Amniotic stem cell (primary cell): ENCODE measurements around the gene KRTAP12-4.
"Not testable (repeated sequence)": the region's sequence is repeated elsewhere in the genome, so short reads cannot be mapped to it uniquely, and the experiment has no call there.

ENCODE experiments used
- DNase-seq: peaks from one replicate; lab custom pipeline; 2025; lab: John Stamatoyannopoulos, UW

Gene KRTAP12-4

GRCh38 chr21:44630440-44630839, 24.0 kb downstream of the KRTAP12-4 start:
- no peak for DNase-seq

GRCh38 chr21:44628707-44629391, 25.6 kb downstream of the KRTAP12-4 start:
- DNase-seq, result no peak

DNA sequence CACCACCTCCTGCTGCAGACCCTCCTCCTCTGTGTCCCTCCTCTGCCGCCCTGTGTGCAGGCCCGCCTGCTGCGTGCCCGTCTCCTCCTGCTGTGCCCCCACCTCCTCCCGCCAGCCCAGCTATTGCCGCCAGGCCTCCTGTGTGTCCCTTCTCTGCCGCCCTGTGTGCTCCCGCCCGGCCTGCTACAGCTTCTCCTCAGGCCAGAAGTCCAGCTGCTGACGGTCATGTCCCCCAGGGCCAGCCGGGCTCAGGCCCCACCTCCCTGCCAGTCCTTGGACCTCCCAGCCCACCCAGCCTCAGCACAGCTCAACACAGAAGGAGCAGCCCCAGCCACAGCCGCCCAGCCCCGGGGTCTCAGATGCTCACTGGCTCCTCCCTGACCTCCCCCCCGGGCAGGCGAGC, 26.6 kb downstream of the KRTAP12-4 start:
- not testable (repeated sequence) for DNase-seq

DNA sequence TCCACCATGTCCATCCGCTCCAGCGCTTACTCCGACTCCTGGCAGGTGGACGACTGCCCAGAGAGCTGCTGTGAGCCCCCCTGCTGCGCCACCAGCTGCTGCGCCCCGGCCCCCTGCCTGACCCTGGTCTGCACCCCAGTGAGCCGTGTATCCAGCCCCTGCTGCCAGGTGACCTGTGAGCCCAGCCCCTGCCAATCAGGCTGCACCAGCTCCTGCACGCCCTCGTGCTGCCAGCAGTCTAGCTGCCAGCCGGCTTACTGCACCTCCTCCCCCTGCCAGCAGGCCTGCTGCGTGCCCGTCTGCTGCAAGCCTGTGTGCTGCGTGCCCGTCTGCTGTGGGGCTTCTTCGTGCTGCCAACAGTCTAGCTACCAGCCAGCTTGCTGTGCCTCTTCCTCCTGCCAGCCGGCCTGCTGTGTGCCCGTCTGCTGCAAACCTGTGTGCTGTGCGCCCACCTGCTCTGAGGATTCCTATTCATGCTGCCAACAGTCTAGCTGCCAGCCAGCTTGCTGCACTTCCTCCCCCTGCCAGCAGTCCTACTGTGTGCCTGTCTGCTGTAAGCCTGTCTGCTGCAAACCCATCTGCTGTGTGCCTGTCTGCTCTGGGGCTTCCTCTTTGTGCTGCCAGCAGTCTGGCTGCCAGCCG, 27.2 kb downstream of the KRTAP12-4 start:
- not testable (repeated sequence) for DNase-seq

GRCh38 chr21:44626673-44627143, 27.8 kb downstream of the KRTAP12-4 start, which contains the start of gene KRTAP10-9:
KRTAP10-9 (plus strand) TSS chr21:44627093; CDS start chr21:44627172, 79 bp downstream.
- DNase-seq, result no peak

GRCh38 chr21:44626262-44626661, 28.2 kb downstream of the KRTAP12-4 start:
- DNase-seq, result no peak

- DNase-seq, result no peak
Observed at GRCh38 chr21:44625756-44626155, 28.7 kb downstream of the KRTAP12-4 start.

- no peak for DNase-seq
Observed at GRCh38 chr21:44623575-44623974, 30.9 kb downstream of the KRTAP12-4 start.

DNA sequence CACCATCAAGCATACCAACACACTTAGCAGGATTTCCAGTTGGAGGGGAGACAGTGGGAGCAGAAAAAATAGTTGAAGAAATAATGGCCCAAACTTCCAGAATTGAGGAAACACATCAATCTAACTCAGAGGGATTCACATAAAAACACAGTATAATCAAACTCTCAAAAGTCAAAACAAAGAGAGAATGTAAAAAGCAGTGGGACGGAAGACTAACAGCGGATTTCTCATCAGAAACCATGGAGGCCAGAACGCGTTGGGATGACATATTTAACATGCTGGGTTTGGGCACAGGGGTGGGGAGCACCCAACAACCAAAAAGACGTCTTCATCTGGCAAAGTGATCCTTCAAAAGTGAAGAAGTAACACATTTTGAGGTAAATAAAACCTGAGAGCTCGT, 34.6 kb downstream of the KRTAP12-4 start:
- DNase-seq, result no peak

GRCh38 chr21:44618909-44619308, 35.5 kb downstream of the KRTAP12-4 start:
- DNase-seq, result no peak

DNA sequence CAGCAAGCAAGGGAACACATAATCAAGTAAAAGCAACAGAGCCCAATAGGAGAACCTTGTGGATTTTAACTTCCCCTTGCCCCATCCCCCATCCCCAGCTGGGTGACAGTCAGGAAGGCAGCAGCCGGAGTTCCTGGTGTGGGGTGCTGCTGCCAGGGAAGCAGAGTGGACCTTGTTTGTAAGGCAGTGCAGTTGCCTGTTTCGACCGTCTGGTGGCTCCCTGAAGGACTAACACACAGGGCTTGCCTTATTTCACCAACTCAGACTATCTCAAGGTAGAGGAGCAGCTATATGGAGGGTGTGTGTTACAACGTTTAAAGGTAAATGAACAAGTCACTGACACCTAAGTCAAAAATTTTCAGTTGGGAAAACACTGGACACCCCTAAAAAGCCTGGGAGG, 36.0 kb downstream of the KRTAP12-4 start:
- DNase-seq, result no peak

DNA sequence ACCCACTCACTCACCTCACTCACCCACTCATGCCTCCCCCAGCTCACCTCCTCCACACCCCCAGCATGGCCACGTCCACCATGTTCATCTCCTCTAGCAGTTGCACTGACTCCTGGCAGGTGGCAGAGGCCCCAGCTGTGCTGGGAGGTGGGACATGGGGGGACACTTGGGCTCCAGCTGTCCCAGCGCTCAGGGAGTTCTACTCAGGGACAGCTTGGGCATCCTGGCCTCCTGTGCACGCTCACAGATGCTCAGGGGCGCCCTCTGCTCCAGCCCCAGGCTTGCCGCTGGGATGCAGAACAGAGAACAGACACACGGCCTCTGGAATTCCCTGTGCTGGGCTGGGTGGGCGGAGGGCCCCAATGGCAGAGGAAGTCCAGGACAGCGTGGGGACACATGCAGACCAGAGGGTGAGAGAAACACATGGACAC, 37.4 kb downstream of the KRTAP12-4 start:
- DNase-seq, result no peak

GRCh38 chr21:44616591-44616926, 37.9 kb downstream of the KRTAP12-4 start:
- no peak for DNase-seq

- DNase-seq, result no peak
Observed at GRCh38 chr21:44615911-44616590, 38.4 kb downstream of the KRTAP12-4 start.

GRCh38 chr21:44615466-44615865, 39.0 kb downstream of the KRTAP12-4 start:
- DNase-seq, result no peak

DNA sequence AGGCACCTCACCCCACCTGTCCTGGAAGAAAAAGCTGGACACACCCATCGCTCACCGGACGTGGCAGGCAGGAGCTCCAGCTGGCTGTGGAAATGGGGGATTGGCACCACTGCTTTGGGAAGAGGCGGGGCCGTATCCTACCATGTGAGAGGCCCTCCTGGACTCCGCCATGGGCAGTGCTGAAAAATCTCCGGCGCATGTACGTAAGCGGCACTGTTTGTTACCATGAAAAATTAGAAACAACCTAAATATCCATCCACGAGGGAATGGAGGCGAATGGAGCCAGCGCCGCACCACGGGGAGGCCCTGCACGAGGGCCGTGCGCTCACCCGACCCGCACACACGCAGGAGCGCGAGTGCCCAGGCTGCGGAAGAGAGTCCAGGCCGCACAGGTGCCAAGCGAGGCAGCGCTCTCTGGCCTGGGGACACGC, 39.5 kb downstream of the KRTAP12-4 start:
- DNase-seq, result no peak

DNA sequence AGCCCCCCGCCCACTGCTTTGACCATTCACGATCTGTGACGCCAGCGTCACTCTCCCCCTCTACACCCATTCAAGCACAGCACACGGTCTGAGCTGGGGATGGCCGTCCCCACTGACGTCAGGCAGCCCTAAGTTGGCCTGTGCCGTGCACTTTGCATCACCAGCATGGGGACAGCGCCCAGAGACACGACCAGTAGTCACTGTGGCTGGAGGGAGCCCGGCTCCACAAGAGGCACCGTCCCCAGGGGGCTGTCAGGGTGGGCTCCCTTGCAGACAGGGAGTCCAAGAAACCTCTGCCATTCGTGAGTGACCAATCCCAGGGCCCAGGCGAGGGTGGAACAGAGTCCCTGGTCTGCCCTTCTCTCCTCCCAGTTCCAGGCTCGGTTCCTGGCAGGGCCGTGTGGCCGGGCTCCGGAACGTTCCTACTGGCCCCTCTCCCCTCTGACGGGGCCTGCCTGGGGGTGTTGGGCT, 40.3 kb downstream of the KRTAP12-4 start:
- DNase-seq, result no peak

DNA sequence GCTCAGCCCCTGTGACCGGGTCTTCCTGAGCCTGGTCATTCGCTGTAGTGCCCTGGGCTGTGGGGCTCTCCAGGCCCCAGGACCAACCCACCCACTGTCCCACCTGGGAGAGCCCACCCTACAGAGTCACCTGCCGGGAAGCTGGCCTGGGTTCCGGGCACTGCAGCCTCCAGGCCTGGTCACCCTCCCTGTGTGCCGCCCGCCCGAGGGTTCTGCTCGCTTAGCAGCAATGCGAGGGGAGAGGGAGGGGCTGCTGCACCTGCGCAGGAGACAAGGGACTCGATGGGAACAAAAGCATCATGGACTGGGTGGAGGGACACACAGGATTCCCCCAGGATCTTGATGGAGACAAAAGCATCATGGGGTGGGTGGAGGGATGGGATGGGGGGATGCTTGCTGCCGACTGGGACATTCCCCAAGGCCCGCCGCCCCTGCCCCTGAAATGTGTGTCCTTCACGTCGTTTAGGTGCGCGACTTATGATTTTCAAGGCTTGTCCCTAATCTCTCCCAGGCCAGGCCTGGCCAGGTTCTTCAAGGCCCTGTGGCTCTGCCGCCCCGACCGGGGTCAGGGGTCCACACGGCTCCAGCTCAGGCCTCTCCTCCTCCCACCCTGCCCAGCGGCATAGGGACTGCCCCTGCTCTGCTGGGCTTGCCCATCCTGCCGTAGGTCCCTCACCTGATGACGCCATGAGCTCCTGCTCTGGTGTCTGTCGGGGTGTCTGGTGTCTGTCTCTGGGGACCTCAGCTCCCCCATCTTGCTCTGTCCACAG, 40.9 kb downstream of the KRTAP12-4 start:
- no peak for DNase-seq

- DNase-seq, result no peak
Observed at GRCh38 chr21:44612669-44613229, 41.7 kb downstream of the KRTAP12-4 start.

DNA sequence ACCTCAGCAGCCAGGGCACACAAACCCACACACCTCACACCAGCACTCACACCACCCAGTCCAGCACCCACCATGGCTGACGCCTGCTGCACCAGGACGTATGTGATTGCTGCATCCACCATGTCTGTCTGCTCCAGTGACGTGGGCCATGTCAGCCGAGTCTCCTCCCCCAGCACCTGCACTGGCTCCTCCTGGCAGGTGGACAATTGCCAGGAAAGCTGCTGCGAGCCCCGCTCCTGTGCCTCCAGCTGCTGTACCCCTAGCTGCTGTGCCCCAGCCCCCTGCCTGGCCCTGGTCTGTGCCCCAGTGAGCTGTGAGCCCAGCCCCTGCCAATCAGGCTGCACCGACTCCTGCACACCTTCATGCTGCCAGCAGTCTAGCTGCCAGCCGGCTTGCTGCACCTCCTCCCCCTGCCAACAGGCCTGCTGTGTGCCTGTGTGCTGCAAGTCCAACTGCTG, 42.4 kb downstream of the KRTAP12-4 start, which contains the start of gene KRTAP10-8:
Gene KRTAP10-8 (plus strand): TSS at position 51 of the 458 bp plus-strand sequence. CDS start 22 bp downstream, at position 73.
- DNase-seq, result no peak

GRCh38 chr21:44611551-44611950, 42.9 kb downstream of the KRTAP12-4 start:
- DNase-seq, result no peak
